Measurements from ENCODE around the gene FBXL19.

FBXL19 gene

GRCh38 chr16:30901201-30902028, 22.0 kb upstream of the FBXL19 start:
- TF ChIP-seq, protein P1, sequence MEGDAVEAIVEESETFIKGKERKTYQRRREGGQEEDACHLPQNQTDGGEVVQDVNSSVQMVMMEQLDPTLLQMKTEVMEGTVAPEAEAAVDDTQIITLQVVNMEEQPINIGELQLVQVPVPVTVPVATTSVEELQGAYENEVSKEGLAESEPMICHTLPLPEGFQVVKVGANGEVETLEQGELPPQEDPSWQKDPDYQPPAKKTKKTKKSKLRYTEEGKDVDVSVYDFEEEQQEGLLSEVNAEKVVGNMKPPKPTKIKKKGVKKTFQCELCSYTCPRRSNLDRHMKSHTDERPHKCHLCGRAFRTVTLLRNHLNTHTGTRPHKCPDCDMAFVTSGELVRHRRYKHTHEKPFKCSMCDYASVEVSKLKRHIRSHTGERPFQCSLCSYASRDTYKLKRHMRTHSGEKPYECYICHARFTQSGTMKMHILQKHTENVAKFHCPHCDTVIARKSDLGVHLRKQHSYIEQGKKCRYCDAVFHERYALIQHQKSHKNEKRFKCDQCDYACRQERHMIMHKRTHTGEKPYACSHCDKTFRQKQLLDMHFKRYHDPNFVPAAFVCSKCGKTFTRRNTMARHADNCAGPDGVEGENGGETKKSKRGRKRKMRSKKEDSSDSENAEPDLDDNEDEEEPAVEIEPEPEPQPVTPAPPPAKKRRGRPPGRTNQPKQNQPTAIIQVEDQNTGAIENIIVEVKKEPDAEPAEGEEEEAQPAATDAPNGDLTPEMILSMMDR (conservative IDR thresholded peaks at IDR 0.05; ENCODE audit: low read depth) = no peak
- ChIA-PET POLR2A (ENCODE audit: low non-redundant PET) (interaction anchor here (0.6 to 1.0 kb wide), 5 partner anchors 8 to 116 kb away, joined by 4 to 6 read pairs (median 4); no protein-coding TSS in a partner anchor), CTCF (interaction anchor here (0.8 to 3.8 kb wide), 7 partner anchors 9 to 87 kb away, joined by 3 to 47 read pairs (median 4); no protein-coding TSS in a partner anchor)
- H3K27ac ChIP-seq = peak overlapping the region; percentile 84
- DNase-seq (ENCODE audit: low spot score) = no peak

- peak; percentile 57 for DNase-seq (ENCODE audit: low spot score)
- ChIA-PET POLR2A (ENCODE audit: low non-redundant PET) (interaction anchor here (0.6 to 0.9 kb wide), 2 partner anchors 9 to 97 kb away, joined by 4 read pairs; no protein-coding TSS in a partner anchor), CTCF (interaction anchor here (0.8 to 3.8 kb wide), 9 partner anchors 9 to 119 kb away, joined by 3 to 47 read pairs (median 4); no protein-coding TSS in a partner anchor)
- peak overlapping the region; percentile 84 for H3K27ac ChIP-seq
- TF ChIP-seq, protein P1 (conservative IDR thresholded peaks at IDR 0.05; ENCODE audit: low read depth) = peak; percentile 92
Measured at GRCh38 chr16:30902029-30902972, 21.1 kb upstream of the FBXL19 start.

DNA sequence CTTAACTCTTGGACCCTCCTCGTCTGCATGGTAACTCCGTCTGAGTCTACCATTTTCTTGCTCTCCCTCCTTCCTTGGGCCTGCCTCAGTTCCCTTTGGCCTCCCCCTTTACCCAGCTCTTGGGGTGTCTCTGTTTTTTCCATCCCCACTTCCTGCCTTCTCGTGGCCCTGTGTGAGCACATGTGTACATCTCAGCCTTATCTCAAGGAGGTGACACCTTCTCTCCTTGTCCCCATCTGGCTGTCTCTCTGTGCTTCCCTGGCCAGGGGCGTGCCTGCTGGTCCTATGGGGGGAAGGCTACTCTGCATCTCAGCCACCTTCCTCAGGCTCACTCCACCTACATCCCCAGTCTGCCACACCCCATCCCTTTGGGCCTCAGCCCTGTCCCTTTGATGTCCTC, 20.4 kb upstream of the FBXL19 start:
- DNase-seq (ENCODE audit: low spot score) = no peak
- TF ChIP-seq, protein P1 (conservative IDR thresholded peaks at IDR 0.05; ENCODE audit: low read depth) = no peak
- ChIA-PET CTCF (interaction anchor here (0.6 to 3.8 kb wide), 6 partner anchors 11 to 940 kb away, joined by 3 to 47 read pairs (median 4); no protein-coding TSS in a partner anchor), POLR2A (ENCODE audit: low non-redundant PET) (no interaction called here)
- peak overlapping the region; percentile 84 for H3K27ac ChIP-seq

DNA sequence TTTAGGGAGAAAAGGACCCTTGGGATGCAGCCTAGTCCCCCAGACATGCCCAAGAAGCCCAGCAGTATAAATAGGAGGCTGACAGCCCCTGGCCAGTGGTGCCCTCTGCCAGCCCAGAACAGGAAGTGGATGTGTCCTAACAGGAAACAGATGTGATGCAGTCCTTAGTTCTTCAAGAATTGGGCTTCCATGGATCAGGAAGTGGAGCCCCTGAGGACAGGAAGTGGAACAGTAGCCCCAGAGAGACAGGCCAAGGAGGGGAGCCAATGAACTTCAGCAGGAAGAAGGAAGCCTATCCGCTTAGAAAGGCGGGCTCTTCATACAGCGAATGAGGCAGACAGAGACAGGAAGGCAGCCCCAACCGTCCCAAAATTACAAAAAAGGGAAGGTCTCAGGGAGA, 19.8 kb upstream of the FBXL19 start:
- CTCF ChIA-PET = interaction anchor here (0.6 to 3.8 kb wide), 2 partner anchors 59 to 940 kb away, joined by 3 to 47 read pairs; no protein-coding TSS in a partner anchor
- H3K27ac ChIP-seq = peak overlapping the region; percentile 84
- TF ChIP-seq, protein P1 (conservative IDR thresholded peaks at IDR 0.05; ENCODE audit: low read depth) = no peak
- POLR2A ChIA-PET (ENCODE audit: low non-redundant PET) = no interaction called here
- DNase-seq (ENCODE audit: low spot score) = no peak

DNA sequence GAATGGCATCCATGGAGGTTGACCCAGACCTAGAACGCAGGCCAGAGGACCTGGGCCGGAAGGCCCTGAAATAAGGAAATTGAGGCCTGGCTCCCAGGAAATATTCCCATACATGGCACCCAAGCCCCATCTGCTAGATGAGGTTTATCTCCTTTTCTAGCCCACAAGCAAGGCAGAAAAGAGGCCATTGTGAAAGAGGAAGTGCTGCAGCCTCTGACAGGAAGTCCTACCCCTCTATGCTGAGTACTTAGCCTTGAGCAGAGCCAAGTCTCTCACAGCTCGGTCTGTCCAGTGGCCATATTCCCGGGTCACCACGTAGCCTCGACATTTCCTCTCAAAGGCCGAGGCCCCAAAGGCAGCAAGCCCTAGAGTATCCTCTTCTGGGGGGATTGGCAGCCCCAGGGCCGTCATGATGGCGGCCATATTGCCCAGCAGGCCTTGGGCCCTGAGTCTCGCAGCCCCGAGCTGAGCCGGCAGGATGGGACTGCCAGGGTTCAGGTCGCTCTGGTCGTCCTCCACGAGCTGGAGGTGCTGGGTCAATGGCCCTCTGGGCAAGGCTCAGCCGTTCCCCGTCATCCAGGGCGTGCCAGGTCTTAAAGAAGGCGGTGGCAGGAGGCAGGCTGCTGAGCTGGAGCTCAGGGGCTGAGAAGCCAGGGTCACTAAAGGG, 19.1 kb upstream of the FBXL19 start:
- TF ChIP-seq, protein P1 (conservative IDR thresholded peaks at IDR 0.05; ENCODE audit: low read depth) = no peak
- H3K27ac ChIP-seq = peak overlapping the region; percentile 84
- DNase-seq (ENCODE audit: low spot score) = no peak
- ChIA-PET CTCF (interaction anchor here (0.7 to 1.5 kb wide), 3 partner anchors 37 to 1959 kb away, joined by 3 to 6 read pairs (median 3); no protein-coding TSS in a partner anchor), POLR2A (ENCODE audit: low non-redundant PET) (interaction anchor here (0.5 kb wide), 1 partner anchor 8 kb away, joined by 6 read pairs; no protein-coding TSS in a partner anchor)
